Measurements from ENCODE around the gene PHKB.
A peak's percentile ranks its signal among the peaks of the same experiment; 100 is the strongest.
"Not testable (repeated sequence)": the region's sequence is repeated elsewhere in the genome, so short reads cannot be mapped to it uniquely, and the experiment has no call there.

PHKB gene

DNA sequence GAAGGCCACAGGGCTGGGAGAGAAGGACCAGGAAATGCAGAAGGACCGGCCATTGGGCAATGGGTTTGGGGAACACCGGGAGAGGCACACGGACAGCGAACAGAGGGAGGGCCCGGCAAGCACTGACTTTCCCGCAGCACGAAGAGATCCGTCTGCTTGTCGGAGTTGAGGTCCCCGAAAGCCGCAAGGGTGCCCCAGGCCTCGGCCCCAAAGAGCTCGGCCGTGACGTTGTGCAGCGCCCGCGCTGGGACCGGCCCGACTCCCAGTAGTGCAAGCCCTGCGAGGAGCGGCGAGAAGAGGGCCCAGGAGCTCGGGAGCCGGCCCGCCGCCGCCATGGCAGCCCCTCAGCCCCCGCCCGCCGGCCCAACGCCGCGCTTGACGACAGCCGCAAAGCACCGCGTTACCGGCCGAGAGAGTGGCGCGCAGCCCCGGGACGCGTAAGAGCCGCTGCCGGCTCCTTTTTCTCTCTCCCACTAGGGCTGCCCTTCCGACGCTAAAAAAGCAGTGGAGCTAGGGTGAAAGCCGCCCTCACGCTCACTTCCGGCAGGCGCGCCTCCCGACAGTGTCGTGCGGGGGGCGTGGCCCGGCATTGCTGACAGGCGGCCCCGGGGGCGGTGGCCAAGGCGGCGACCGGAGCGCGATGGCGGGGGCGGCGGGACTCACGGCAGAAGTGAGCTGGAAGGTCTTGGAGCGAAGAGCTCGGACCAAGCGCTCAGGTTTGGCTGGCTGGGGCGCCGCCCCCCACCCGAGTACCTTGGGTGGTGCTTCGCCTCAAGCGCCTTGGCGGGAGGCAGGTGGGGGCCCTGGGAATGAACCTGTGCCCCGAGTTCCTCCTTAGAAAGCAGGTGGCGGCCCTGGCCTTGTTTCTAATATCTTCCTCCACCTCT lies at the start of gene PHKB, which contains the start of gene ITFG1:
TSS of gene PHKB (plus strand) at position 621 of the 887 bp plus-strand sequence. CDS start at position 641, 20 bp downstream.
TSS of gene ITFG1 (minus strand) at position 353 of the 887 bp plus-strand sequence. CDS start at position 335, 18 bp downstream.
- DNase-seq: peak; percentile 88

DNA sequence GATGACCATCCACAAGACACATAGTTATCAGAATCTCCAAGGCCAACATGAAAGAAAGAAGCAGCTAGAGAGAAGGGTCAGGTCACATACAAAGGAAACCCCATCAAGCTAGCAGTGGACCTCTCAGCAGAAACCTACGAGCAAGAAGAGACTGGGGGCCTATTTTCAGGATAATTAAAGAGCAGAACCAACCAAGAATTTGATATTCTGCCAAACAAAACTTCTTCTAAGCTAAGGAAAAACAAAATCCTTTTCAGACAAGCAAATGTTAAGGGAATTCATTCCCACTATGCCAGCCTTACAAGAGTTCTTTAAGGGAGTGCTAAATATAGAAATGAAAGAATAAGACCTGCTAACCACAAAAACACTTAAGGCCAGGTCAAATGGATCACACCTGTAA lies 48.1 kb upstream of the PHKB start:
- no peak for DNase-seq

DNA sequence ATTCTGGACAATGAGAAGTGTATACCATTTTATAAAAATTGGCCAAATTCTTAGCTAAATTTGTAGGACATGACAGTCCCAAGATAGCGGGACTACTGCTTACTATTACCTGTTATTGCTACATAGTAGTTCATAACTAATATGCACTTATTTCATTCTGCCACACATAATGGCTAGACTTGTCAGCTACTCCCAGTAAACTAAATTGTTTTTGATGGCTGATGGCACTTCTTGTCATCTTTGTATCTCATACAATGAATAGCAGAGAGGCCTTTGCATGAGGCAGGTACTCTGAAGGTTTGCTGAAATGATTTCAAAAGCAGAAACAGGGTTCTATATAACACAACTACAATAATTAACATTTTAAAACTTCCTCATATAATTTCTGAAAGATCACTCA lies 44.3 kb upstream of the PHKB start:
- no peak for DNase-seq

DNA sequence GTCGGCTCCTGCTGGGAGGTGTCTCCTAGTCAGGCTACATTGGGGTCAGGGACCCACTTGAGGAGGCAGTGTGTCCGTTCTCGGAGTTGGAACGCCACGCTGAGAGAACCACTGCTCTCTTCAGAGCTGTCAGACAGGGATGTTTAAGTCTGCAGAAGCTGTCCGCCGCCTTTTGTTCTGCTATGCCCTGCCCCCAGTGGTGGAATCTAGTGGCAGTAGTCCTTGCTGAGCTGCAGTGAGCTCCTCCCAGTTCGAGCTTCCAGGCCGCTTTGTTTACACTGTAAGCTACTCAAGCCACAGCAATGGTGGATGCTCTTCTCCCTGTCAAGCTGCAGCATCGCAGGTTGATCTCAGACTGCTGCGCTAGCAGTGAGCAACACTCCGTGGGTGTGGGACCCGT lies 36.3 kb upstream of the PHKB start:
- DNase-seq: no peak

DNA sequence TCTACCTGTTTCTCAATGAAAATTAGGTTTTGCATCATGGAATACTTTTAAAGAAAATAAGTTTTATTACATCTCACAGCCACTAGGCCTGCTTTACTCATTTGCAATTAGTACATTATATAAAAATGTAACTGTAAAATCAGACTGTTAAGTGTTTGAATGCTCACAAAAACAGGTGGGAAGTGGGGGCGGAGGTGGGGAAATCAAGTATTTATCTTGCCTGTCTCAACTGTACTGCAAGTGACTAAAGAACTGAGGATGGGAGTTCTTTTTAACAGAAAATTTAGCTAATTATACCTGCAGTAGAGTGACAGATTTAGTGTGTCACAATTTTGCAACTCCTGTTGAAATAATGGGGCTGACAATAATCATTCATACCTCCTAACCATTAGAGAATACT lies 34.3 kb upstream of the PHKB start:
- no peak for DNase-seq

DNA sequence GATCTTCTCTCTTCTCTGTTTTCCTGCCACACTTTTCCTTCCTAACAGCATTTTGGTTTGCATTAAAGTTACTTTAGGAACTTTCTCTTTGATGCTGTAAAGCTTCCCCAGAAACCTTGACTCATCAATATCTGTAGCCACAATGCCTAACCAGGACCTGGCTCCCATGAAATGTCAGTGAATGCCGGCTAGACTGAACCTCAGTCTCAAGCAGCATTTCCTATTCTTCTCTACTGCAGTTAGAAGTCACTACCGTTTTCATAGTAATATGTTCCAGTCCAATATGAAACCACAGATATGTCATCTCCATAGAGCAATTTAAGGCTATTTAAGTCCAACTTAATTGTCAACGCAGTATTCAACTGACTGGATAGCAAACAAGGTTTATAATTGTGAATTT lies 29.2 kb upstream of the PHKB start:
- DNase-seq: no peak

DNA sequence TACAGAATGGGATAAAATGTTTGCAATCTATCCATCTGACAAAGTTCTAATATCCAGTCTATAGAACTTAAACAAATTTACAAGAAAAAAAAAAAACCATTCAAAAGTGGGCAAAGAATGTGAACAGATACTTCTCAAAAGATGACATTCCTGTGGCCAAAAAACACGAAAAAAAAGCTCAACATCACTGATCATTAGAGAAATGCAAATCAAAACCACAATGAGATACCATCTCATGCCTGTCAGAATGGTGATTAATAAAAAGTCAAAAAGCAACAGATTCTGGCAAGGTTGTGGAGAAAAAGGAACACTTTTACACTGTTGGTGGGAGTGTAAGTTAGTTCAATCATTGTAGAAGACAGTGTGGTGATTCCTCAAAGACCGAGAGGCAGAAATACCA lies 26.9 kb upstream of the PHKB start:
- DNase-seq: not testable (repeated sequence)

DNA sequence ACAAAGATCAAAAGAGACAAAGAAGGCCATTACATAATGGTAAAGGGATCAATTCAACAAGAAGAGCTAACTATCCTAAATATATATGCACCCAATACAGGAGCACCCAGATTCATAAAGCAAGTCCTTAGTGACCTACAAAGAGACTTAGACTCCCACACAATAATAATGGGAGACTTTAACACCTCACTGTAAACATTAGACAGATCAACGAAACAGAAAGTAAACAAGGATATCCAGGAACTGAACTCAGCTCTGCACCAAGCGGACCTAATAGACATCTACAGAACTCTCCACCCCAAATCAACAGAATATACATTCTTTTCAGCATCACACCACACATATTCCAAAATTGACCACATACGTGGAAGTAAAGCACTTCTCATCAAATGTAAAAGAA lies 21.1 kb upstream of the PHKB start:
- DNase-seq: not testable (repeated sequence)

DNA sequence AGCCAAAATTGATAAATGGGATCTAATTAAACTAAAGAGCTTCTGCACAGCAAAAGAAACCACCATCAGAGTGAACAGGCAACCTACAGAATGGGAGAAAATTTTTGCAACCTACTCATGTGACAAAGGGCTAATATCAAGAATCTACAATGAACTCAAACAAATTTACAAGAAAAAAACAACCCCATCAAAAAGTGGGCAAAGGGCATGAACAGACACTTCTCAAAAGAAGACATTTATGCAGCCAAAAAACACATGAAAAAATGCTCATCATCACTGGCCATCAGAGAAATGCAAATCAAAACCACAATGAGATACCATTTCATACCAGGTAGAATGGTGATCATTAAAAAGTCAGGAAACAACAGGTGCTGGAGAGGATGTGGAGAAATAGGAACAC lies 18.2 kb upstream of the PHKB start:
- not testable (repeated sequence) for DNase-seq

DNA sequence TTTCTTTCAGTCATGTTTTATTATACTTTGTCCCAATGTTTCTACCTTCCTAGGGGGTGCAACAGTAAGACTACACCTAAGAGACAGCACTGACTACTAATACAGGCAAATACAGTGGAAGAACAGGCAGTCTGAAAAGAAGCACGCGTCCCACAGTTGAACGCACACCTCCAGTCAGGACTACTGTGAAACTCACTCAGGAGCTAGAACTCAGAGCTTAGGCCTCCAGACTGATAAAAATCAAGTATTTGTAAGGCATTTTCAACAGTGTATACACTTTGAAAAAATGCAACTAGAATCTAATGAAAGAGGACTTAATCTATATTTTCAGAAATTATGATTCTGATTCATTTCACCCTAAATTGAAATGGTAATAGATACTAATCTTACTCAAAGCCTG lies 14.7 kb upstream of the PHKB start:
- DNase-seq: no peak

DNA sequence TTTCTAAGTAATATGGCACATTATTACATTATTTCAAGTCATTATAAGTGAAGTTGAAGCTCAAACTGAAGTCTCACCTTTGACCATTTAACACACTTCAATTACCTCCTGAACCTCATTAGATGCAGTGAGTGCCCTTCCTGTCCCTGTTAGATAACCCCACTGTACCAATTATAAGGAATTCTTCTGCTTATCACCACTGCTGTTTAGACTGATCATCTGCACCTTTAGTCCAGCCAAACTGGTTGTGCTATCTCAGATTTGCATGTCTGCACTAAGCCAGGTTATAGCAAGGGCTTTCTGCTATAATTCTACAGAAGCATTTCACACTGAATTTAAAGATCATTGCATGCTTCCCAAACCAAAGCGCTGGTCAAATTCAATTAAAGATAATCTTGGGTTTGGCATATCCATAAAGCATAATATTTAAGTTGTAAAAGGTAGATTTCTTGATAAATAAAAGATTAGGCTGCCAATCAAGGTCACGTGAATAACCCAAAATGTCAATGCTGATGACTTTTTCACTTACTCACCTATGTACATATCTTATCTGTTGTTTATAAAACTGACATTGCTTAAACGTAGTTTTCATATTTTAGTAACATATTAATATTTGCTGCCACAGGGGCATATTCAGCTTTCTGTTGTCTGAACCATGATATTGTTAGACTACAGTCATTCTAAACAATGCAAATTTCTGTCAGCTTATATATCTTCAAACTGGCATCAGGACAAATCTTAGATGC lies 12.1 kb upstream of the PHKB start:
- no peak for DNase-seq

DNA sequence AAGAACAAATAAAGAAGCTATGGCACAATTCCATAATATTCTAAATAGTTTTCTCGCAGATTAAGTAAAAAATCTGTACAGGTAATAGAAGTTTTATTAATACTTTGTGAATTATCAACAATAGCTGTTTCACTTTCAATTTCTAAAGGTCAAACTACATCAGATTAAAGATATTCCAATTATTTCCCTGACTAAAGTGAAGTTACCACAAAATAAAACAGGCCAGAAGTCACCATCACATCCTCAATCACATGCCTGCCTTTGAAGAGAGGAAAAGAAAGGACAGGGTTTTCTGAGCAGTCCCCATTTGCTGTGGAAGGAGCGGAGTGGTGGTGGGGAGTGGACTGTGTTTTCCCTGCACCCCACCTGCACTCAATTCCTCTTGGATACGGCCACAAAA lies 11.3 kb upstream of the PHKB start:
- DNase-seq: no peak

DNA sequence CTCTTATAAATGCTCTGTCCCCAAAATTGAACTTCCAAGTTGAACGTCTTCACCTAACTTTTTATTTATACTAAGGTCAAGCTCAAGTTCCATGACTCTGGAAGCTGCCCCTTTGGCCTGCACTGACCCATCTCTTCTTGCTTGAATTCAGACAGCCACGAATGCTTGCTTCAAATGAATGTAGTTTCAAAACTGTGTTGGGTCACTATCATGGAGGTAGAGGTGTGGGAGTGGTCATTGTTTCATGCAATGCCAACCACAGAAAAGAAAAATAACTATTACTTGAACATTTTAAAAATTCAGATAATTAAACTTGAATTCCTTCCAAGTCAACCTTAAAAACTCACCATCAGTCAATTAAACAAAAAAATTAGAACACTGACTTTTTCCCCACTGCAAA lies 2.8 kb upstream of the PHKB start:
- DNase-seq: no peak

DNA sequence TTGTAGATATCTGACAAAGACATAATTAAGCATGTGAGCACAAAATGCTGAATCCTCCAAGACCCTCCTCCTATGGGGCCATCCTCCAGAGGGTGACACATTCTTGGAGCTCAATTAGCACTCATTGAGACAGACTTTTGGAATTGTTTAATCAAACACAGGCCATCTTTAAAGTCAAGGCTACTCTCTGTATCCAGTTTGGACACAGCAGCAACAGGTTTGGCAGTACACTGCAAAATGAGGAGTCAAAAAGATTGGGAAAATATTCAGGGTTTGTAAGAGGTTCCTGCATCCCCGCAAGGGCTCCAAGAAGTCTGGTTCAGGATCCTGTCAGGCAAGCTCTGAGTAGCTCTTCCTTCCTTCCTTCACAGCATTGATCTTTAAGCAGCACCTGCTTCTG lies 1.5 kb upstream of the PHKB start:
- DNase-seq: no peak

DNA sequence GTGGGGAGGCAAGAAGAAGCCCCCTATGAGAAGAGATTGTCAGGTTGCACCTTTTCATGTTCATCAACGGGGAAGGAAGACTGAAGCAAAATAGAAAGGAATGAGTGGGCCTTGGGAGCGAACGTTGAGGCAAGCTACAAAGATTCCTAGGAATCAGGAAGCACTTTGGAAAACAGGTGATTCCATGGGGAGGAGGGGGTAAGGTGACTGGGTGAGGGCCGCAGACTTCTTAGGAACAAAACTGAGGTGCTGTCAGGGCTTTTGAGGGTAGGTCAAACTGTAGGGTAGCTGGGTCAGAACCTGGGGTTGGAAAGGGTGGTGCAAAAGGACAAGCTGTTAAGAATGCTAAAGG lies 796 bp upstream of the PHKB start:
- no peak for DNase-seq

DNA sequence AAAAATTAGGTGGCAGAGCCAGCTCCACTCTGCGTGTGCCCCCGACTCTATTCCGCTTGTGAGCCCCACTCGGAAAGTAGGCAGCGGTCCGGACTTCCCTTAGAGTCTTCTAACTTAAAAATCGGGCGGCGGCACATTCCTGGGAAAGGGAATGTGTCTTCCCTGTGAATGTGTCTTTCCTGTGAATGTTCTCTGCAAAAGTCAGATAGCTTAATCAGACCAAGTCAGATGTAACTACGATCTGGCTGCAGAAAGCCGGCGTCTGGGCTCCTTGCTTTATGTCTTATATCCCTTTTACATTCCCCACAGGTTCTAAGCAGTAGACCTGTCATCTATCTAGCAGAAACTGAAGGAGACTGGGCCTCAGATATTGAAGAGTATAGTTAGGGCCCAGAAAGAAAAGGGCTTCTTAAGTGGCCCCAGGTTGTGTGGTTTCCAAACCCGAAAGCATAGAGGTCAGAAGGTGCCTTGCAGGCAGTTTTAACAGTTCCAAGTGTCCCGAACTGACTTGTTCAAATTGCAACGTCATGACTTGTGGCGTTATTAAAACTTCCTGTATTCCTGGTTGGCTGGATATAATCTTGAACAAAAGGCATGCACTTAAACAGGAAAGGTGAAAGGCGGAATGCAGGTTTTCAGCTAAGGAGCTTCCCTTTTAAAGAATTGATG lies 601 bp downstream of the PHKB start:
- no peak for DNase-seq

DNA sequence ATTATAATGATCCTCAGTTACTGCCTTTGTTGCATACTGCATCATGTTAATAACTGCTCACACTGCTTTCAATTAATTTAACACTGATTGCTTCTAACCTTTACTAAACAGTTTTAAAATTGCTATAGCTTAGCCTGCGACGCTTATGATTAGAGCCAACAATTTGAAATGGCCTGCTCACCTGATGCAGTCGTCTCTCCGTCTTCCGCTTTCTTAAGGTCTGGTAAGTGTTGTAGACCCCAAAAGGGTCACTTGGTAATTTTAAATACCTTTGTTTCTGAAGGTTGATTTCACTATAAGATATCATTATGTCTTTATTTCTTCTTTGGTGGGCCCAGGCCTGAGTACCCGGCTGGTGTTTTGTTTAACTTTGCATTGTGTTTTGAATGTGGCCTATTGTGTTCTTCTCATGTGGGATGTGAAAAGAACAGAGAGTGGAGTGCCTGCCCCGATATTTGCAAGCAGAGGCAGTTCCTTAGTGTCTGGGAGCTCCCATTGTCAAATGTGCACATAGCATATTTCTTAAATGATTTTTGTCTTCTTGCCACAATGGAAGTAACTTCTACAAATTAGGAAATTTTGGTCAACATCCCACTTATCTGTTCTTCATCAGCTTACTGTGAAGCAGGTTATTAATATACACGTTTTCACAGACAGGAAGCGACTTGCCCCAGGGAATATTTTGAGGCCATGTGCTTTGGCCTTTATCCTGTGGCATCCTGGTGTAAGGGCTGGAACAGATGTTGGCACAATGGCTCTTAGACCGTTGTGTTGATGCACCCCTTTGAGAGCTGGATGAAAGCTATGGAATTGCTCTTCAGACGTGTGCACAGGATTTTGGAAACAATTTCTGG lies 2.9 kb downstream of the PHKB start:
- no peak for DNase-seq

DNA sequence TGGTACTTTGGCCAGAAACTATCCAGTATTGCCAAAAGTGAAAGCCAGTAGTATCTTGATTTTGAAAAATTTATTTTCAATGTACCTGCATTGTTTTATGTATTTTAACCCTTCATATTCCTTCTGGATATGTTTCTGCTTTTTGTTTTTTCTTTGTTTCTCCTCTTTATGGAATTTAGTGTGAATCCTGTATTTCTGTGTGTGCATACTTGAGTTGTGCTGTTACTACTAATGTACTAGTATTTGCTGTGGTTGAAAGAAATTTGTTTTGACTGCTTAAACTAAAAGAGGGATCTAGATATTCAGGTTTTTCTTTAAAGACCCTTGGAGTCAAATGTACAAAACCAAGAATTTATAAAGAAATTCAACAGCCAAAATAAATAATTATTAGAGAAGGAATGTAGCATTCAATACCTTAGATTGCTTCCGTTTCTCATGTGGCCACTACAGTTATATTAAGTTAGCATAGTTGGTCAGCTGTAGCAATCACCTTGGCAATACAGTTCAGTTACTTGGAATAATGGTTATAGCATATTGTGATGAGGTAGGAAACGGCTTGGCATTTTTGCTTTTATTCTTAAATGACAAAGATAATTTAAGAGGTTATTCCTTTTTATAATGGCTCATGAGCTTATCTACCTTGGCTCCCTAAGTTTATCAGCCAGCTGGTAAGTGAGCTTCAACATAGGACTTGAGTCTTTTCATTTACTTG lies 4.9 kb downstream of the PHKB start:
- DNase-seq: no peak

DNA sequence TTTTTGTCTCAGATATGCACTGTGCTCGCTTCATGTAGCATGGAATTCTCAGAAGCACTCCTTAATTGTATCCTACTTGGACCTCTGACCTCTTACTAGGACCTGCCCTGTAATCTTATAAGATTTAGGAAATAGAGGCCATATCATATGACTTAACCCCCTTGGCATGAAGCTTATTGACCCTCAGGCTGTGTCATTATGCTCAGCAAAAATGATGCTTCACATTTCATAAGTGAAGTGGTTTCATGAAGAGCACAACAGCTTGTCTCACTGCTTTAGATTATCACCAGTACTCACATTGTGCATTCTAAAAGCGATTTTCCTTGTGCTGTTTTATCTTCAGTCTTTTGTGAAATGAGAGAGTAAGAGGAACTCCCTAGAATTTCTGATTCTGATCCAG lies 6.4 kb downstream of the PHKB start:
- no peak for DNase-seq

DNA sequence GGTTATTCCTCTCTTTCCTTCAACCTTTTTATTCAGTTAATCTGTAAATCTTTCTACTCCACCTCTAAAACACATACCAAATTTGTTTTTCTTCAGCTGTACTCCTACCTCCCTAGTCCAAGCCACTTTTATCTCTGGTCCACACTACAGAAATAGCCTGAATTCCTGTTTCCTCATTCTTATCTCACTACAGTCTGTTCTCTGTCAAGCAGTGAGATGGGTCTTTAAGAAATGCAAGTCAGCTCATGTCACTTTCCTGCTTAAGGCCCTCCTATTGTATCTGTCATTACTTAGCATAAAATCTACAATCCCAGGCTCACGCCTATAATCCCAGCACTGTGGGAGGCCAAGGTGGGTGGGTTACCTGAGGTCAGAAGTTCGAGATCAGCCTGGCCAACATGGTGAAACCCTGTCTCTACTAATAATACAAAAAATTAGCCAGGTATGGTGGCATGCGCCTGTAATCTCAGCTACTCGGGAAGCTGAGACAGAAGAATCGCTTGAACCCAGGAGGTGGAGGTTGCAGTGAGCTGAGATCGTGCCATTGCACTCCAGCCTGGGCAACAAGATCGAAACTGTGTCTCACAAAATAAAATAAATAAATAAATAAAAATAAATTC lies 7.0 kb downstream of the PHKB start:
- DNase-seq: not testable (repeated sequence)

DNA sequence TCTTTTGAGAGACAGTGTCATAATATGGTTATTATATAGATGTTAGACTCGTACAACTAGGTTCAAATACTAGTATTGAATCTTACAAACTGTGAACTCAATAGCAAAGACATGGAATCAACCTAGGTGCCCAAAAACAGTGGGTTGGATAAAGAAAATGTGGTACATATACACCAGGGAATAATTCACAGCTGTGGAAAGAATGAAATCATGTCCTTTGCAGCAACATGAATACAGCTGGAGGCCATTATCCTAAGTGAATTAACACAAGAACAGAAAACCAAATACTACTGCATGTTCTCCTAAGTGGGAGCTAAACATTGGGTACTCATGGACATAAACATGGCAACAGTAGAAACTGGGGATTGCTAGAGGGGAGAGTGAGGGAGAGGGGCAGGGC lies 8.1 kb downstream of the PHKB start:
- no peak for DNase-seq

DNA sequence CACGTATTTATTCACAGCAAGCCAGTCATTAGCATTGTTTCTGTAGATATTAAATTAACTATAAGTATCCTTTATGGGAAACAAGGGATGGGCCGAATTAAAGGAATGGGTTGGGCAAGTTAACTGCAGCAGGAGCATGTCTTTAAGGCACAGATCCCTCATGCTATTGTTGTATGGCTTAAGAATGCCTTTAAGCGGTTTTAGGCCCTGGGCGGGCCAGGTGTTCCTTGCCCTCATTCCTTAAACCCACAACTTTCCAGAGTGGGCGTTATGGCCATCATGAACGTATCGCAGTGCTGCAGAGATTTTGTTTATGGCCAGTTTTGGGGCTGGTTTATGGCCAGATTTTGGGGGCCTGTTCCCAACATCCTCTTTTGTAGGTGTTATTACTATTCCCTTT lies 9.1 kb downstream of the PHKB start:
- DNase-seq: no peak

Measured in SHP77 treated with DMSO at 0.1 percent for 48 hours (cell line).